Activated T-helper 1 cell treated with anti-CD3 and anti-CD28 coated beads, Interleukin-12 subunit alpha, Interleukin-12 subunit beta, Interleukin-2, Interleukin-4 antibody, amounts not matched to agents 30 ng/mL and 10 ng/mL and 1 ng/mL, durations not matched to agents 14 hours and 24 hours and 36 hours (primary cell): Measurements from ENCODE around the gene SRRM2. TPM values are rescaled to one million over a fixed set of nuclear protein-coding genes. Genes with fewer than 3 reads are reported as not detected.
"Not testable (repeated sequence)": the region's sequence is repeated elsewhere in the genome, so short reads cannot be mapped to it uniquely, and the experiment has no call there.

Source experiments
- DNase-seq: peaks from one replicate; pipeline ENCODE4 v3.0.0; 2021; ENCODE audit warnings: low spot score
- H3K27ac Mint-ChIP-seq: one replicate; pipeline ENCODE4 v1.8.0; 2021; ENCODE audit warnings: mild to moderate bottlenecking, mixed read lengths
- H3K27me3 Mint-ChIP-seq: one replicate; pipeline ENCODE4 v1.8.0; 2022; ENCODE audit warnings: mild to moderate bottlenecking, moderate library complexity, mixed read lengths; ENCODE audit not compliant: insufficient read depth
- H3K36me3 Mint-ChIP-seq: one replicate; pipeline ENCODE4 v1.8.0; 2021; ENCODE audit warnings: low read depth, mixed read lengths
- H3K4me1 Mint-ChIP-seq: one replicate; pipeline ENCODE4 v1.8.0; 2021; ENCODE audit warnings: low read depth, mixed read lengths
- H3K4me3 Mint-ChIP-seq: one replicate; pipeline ENCODE4 v1.8.0; 2021; ENCODE audit warnings: mild to moderate bottlenecking, moderate library complexity, mixed read lengths
- H3K9me3 Mint-ChIP-seq: one replicate; pipeline ENCODE4 v1.8.0; 2021; ENCODE audit warnings: mixed read lengths
- intact Hi-C: fragments of 100-400 bp; cut with micrococcal nuclease; formaldehyde crosslinking; loops from one replicate; pipeline ENCODE4 v1.15.1; 2024
- total RNA-seq: library from RNA; stranded (reverse); gene quantifications from 2 replicates; pipeline ENCODE4 v1.2.3, GENCODE V29; 2022

Gene SRRM2
- total RNA-seq, 1 donor from 2014 or later: 639 TPM

- no peak for DNase-seq
- no peaks in the 10 kb centered on the region for H3K36me3 Mint-ChIP-seq
- intact Hi-C loops: no loop called here
- no peak overlapping the region for H3K4me3 Mint-ChIP-seq
- peaks cover 3% of the 10 kb centered on the region for H3K27me3 Mint-ChIP-seq
- no peak overlapping the region for H3K27ac Mint-ChIP-seq
- H3K9me3 Mint-ChIP-seq: no peaks in the 10 kb centered on the region
- no peaks in the 10 kb centered on the region for H3K4me1 Mint-ChIP-seq
Observed at GRCh38 chr16:2717383-2718263, 34.8 kb upstream of the SRRM2 start.

- DNase-seq: no peak
- intact Hi-C loops: loop anchor here (2.0 to 10.0 kb wide), 3 partner anchors 31 to 145 kb away; no protein-coding TSS in a partner anchor
- no peaks in the 10 kb centered on the region for H3K9me3 Mint-ChIP-seq
- no peaks in the 10 kb centered on the region for H3K36me3 Mint-ChIP-seq
- no peaks in the 10 kb centered on the region for H3K4me1 Mint-ChIP-seq
- no peak overlapping the region for H3K27ac Mint-ChIP-seq
- no peak overlapping the region for H3K4me3 Mint-ChIP-seq
- peaks cover 6% of the 10 kb centered on the region for H3K27me3 Mint-ChIP-seq
Observed at GRCh38 chr16:2719328-2720063, 32.9 kb upstream of the SRRM2 start.

GRCh38 chr16:2720064-2720457, 32.4 kb upstream of the SRRM2 start, which contains the start of gene PRSS27:
PRSS27 (minus strand) TSS chr16:2720224; CDS start chr16:2720160, 64 bp downstream.
- Mint-ChIP-seq H3K9me3 (no peaks in the 10 kb centered on the region), H3K27me3 (peaks cover 4% of the 10 kb centered on the region), H3K4me3 (peak within 1 kb of the TSS; percentile 79), H3K27ac (peak within 1 kb of the TSS; percentile 78), H3K36me3 (no peaks in the 10 kb centered on the region), H3K4me1 (no peaks in the 10 kb centered on the region)
- intact Hi-C loops: loop anchor here (2.0 to 10.0 kb wide), 3 partner anchors 31 to 145 kb away; no protein-coding TSS in a partner anchor
- no peak for DNase-seq

GRCh38 chr16:2720719-2721633, 31.5 kb upstream of the SRRM2 start:
- H3K27me3 Mint-ChIP-seq: peaks cover 3% of the 10 kb centered on the region
- H3K27ac Mint-ChIP-seq: peak overlapping the region; percentile 78
- no peaks in the 10 kb centered on the region for H3K36me3 Mint-ChIP-seq
- no peaks in the 10 kb centered on the region for H3K9me3 Mint-ChIP-seq
- peak; percentile 89 for DNase-seq
- intact Hi-C loops: loop anchor here (1.0 to 10.0 kb wide), 5 partner anchors 30 to 144 kb away; partner anchors contain the start of genes ELOB and KCTD5
- peak overlapping the region; percentile 79 for H3K4me3 Mint-ChIP-seq
- H3K4me1 Mint-ChIP-seq: no peaks in the 10 kb centered on the region

- not testable (repeated sequence) for H3K36me3 Mint-ChIP-seq, H3K9me3 Mint-ChIP-seq, DNase-seq, H3K4me1 Mint-ChIP-seq, H3K27me3 Mint-ChIP-seq
- H3K27ac Mint-ChIP-seq: peak overlapping the region; percentile 29
- peak overlapping the region; percentile 78 for H3K4me3 Mint-ChIP-seq
- intact Hi-C loops: loop anchor here (1.0 to 10.0 kb wide), 5 partner anchors 29 to 143 kb away; partner anchors contain the start of genes ELOB and KCTD5
Observed at GRCh38 chr16:2721634-2722173, 30.7 kb upstream of the SRRM2 start.

- no peak for DNase-seq
- no peak overlapping the region for H3K27ac Mint-ChIP-seq
- peaks cover 3% of the 10 kb centered on the region for H3K27me3 Mint-ChIP-seq
- H3K36me3 Mint-ChIP-seq: no peaks in the 10 kb centered on the region
- intact Hi-C loops: loop anchor here (10.0 kb wide), 1 partner anchor 141 kb away; no protein-coding TSS in a partner anchor
- no peaks in the 10 kb centered on the region for H3K9me3 Mint-ChIP-seq
- no peak overlapping the region for H3K4me3 Mint-ChIP-seq
- H3K4me1 Mint-ChIP-seq: no peaks in the 10 kb centered on the region
Observed at GRCh38 chr16:2724088-2724676, 28.3 kb upstream of the SRRM2 start.

GRCh38 chr16:2724816-2725348, 27.6 kb upstream of the SRRM2 start:
- Mint-ChIP-seq H3K4me3 (no peak overlapping the region), H3K4me1 (no peaks in the 10 kb centered on the region), H3K27me3 (peaks cover 3% of the 10 kb centered on the region), H3K36me3 (no peaks in the 10 kb centered on the region), H3K9me3 (no peaks in the 10 kb centered on the region), H3K27ac (no peak overlapping the region)
- DNase-seq: no peak
- intact Hi-C loops: loop anchor here (10.0 kb wide), 1 partner anchor 140 kb away; no protein-coding TSS in a partner anchor

- no peaks in the 10 kb centered on the region for H3K4me1 Mint-ChIP-seq
- H3K27ac Mint-ChIP-seq: no peak overlapping the region
- no peaks in the 10 kb centered on the region for H3K9me3 Mint-ChIP-seq
- intact Hi-C loops: loop anchor here (10.0 kb wide), 1 partner anchor 138 kb away; no protein-coding TSS in a partner anchor
- H3K36me3 Mint-ChIP-seq: no peaks in the 10 kb centered on the region
- no peak overlapping the region for H3K4me3 Mint-ChIP-seq
- peaks cover 3% of the 10 kb centered on the region for H3K27me3 Mint-ChIP-seq
- DNase-seq: no peak
Observed at GRCh38 chr16:2726923-2727322, 25.5 kb upstream of the SRRM2 start.

- Mint-ChIP-seq H3K27me3 (peaks cover 5% of the 10 kb centered on the region), H3K4me3 (no peak overlapping the region), H3K27ac (no peak overlapping the region), H3K4me1 (no peaks in the 10 kb centered on the region), H3K9me3 (no peaks in the 10 kb centered on the region), H3K36me3 (no peaks in the 10 kb centered on the region)
- DNase-seq: no peak
- intact Hi-C loops: loop anchor here (10.0 kb wide), 1 partner anchor 137 kb away; no protein-coding TSS in a partner anchor
Observed at GRCh38 chr16:2728034-2728433, 24.4 kb upstream of the SRRM2 start.

GRCh38 chr16:2734844-2735515, 17.5 kb upstream of the SRRM2 start:
- no peaks in the 10 kb centered on the region for H3K9me3 Mint-ChIP-seq
- H3K4me3 Mint-ChIP-seq: no peak overlapping the region
- peaks cover 2% of the 10 kb centered on the region for H3K27me3 Mint-ChIP-seq
- no peaks in the 10 kb centered on the region for H3K36me3 Mint-ChIP-seq
- H3K4me1 Mint-ChIP-seq: no peaks in the 10 kb centered on the region
- no peak for DNase-seq
- no peak overlapping the region for H3K27ac Mint-ChIP-seq
- intact Hi-C loops: no loop called here
